Neural progenitor cell (in vitro differentiated cells): Measurements from ENCODE around the gene WDR20. TPM values are rescaled to one million over a fixed set of nuclear protein-coding genes. Genes with fewer than 3 reads are reported as not detected.

Source experiments
- DNase-seq: peaks from one replicate; pipeline ENCODE4 v3.0.0-alpha.2; 2016; ENCODE audit warnings: low spot score
- H2AFZ ChIP-seq: fragments of 200-600 bp; sonication (generic); replicated peaks from 2 replicates; pipeline ENCODE4 v1.6.1; 2016; ENCODE audit warnings: antibody characterized with exemption
- H3F3A ChIP-seq: fragments of 200-600 bp; sonication (generic); 2 replicates; pipeline ENCODE4 v1.6.1; 2016; ENCODE audit warnings: antibody characterized with exemption, low read depth
- H3K27ac ChIP-seq: fragments of 200-600 bp; sonication (generic); 2 replicates; pipeline ENCODE4 v1.5.1; 2016; ENCODE audit warnings: mild to moderate bottlenecking
- H3K27me3 ChIP-seq: fragments of 200-600 bp; sonication (generic); 2 replicates; pipeline ENCODE4 v1.6.1; 2016; ENCODE audit warnings: mild to moderate bottlenecking, moderate library complexity
- H3K36me3 ChIP-seq: fragments of 200-600 bp; sonication (generic); 2 replicates; pipeline ENCODE4 v1.5.1; 2016
- H3K4me1 ChIP-seq: fragments of 200-600 bp; sonication (generic); 2 replicates; pipeline ENCODE4 v1.6.1; 2016; ENCODE audit warnings: mixed run types
- H3K4me2 ChIP-seq: fragments of 200-600 bp; sonication (generic); 2 replicates; pipeline ENCODE4 v1.6.1; 2016
- H3K4me3 ChIP-seq: fragments of 200-600 bp; sonication (generic); 2 replicates; pipeline ENCODE4 v1.5.1; 2016
- H3K79me2 ChIP-seq: fragments of 200-600 bp; sonication (generic); 2 replicates; pipeline ENCODE4 v1.6.1; 2016; ENCODE audit warnings: low read depth
- H3K9ac ChIP-seq: fragments of 200-600 bp; sonication (generic); 2 replicates; pipeline ENCODE4 v1.6.1; 2016
- H3K9me3 ChIP-seq: fragments of 200-600 bp; sonication (generic); 2 replicates; pipeline ENCODE4 v1.5.1; 2016; ENCODE audit warnings: low read depth
- H4K20me1 ChIP-seq: fragments of 200-600 bp; sonication (generic); 2 replicates; pipeline ENCODE4 v1.6.1; 2016; ENCODE audit warnings: low read depth
- H3K27ac Mint-ChIP-seq: 3 replicates; pipeline ENCODE4 v1.8.0; 2021; ENCODE audit warnings: mixed read lengths
- H3K27me3 Mint-ChIP-seq: 2 replicates; pipeline ENCODE4 v1.8.0; 2022; ENCODE audit warnings: low read depth, mild to moderate bottlenecking, inconsistent platforms, moderate library complexity, mixed read lengths; ENCODE audit not compliant: insufficient read depth
- H3K36me3 Mint-ChIP-seq: 3 replicates; pipeline ENCODE4 v1.8.0; 2021; ENCODE audit warnings: mixed read lengths
- H3K4me1 Mint-ChIP-seq: 3 replicates; pipeline ENCODE4 v1.8.0; 2021; ENCODE audit warnings: mixed read lengths
- H3K4me3 Mint-ChIP-seq: 3 replicates; pipeline ENCODE4 v1.8.0; 2021; ENCODE audit warnings: mild to moderate bottlenecking, moderate library complexity, mixed read lengths
- H3K9me3 Mint-ChIP-seq: 3 replicates; pipeline ENCODE4 v1.8.0; 2020; ENCODE audit warnings: mixed read lengths
- CTCF ChIP-seq: fragments of 200-600 bp; sonication (generic); IDR thresholded peaks from 2 replicates; pipeline ENCODE4 v1.5.1; 2017; ENCODE audit warnings: antibody characterized with exemption, mild to moderate bottlenecking
- EZH2 ChIP-seq: fragments of 200-600 bp; sonication (generic); IDR thresholded peaks from 2 replicates; pipeline ENCODE4 v1.6.1; 2017; ENCODE audit warnings: antibody characterized with exemption, mild to moderate bottlenecking, moderate library complexity
- EZH2phosphoT487 ChIP-seq: fragments of 200-600 bp; sonication (generic); IDR thresholded peaks from 2 replicates; pipeline ENCODE4 v1.6.1; 2017; ENCODE audit warnings: antibody characterized with exemption
- total RNA-seq: library from RNA; depleted of rRNA; stranded (reverse); fragments of >200 nt; gene quantifications from 2 replicates; pipeline ENCODE4 v1.2.3, GENCODE V29; 2015; ENCODE audit warnings: low replicate concordance

WDR20 gene
- total RNA-seq, 1 donor from 2014 or later, result 22.4 TPM

GRCh38 chr14:102194856-102195255 is 55.2 kb downstream of the WDR20 start:
- Mint-ChIP-seq H3K4me3 (no peak overlapping the region), H3K27ac (no peak overlapping the region), H3K4me1 (peaks cover 6% of the 10 kb centered on the region), H3K9me3 (no peaks in the 10 kb centered on the region), H3K27me3 (peaks cover 3% of the 10 kb centered on the region), H3K36me3 (peaks cover 17% of the 10 kb centered on the region)
- Histone ChIP-seq H3K9me3 (no peaks in the 10 kb centered on the region), H3K9ac (no peak overlapping the region), H3K27me3 (no peaks in the 10 kb centered on the region), H3K4me2 (no peak overlapping the region), H3K4me1 (peaks cover 7% of the 10 kb centered on the region), H2AFZ (no peak overlapping the region), H3K36me3 (no peaks in the 10 kb centered on the region), H3F3A (peaks cover 7% of the 10 kb centered on the region), H3K4me3 (no peak overlapping the region), H4K20me1 (peaks cover 47% of the 10 kb centered on the region), H3K79me2 (peaks cover 39% of the 10 kb centered on the region), H3K27ac (no peak overlapping the region)
- no peak for DNase-seq
- no peak for TF ChIP-seq EZH2
- no peak for TF ChIP-seq EZH2phosphoT487
- TF ChIP-seq CTCF, result no peak

- Histone ChIP-seq H4K20me1 (peaks cover 48% of the 10 kb centered on the region), H3K79me2 (peaks cover 33% of the 10 kb centered on the region), H3K36me3 (no peaks in the 10 kb centered on the region), H3K27me3 (no peaks in the 10 kb centered on the region), H2AFZ (no peak overlapping the region), H3K4me1 (peaks cover 7% of the 10 kb centered on the region), H3K9ac (no peak overlapping the region), H3K4me2 (no peak overlapping the region), H3K27ac (no peak overlapping the region), H3K9me3 (no peaks in the 10 kb centered on the region), H3K4me3 (no peak overlapping the region), H3F3A (peaks cover 7% of the 10 kb centered on the region)
- Mint-ChIP-seq H3K9me3 (no peaks in the 10 kb centered on the region), H3K36me3 (peaks cover 16% of the 10 kb centered on the region), H3K4me3 (no peak overlapping the region), H3K4me1 (peaks cover 4% of the 10 kb centered on the region), H3K27me3 (peaks cover 2% of the 10 kb centered on the region), H3K27ac (no peak overlapping the region)
- DNase-seq, result no peak
- TF ChIP-seq CTCF, result no peak
- no peak for TF ChIP-seq EZH2
Observed at GRCh38 chr14:102195446-102195845, 55.7 kb downstream of the WDR20 start.

- no peaks in the 10 kb centered on the region for H3K36me3 ChIP-seq
- no peak overlapping the region for H3K9ac ChIP-seq
- no peak overlapping the region for H3K27ac ChIP-seq
- no peak overlapping the region for H3K4me2 ChIP-seq
- no peak overlapping the region for H2AFZ ChIP-seq
- no peaks in the 10 kb centered on the region for H3K27me3 ChIP-seq
- DNase-seq, result no peak
- peaks cover 2% of the 10 kb centered on the region for H3K27me3 Mint-ChIP-seq
- TF ChIP-seq EZH2phosphoT487 (no peak), EZH2 (no peak), CTCF (no peak)
- peaks cover 5% of the 10 kb centered on the region for H3K4me1 Mint-ChIP-seq
- no peak overlapping the region for H3K27ac Mint-ChIP-seq
- no peak overlapping the region for H3K4me3 ChIP-seq
- H3K9me3 ChIP-seq, result no peaks in the 10 kb centered on the region
- peaks cover 7% of the 10 kb centered on the region for H3F3A ChIP-seq
- H3K9me3 Mint-ChIP-seq, result no peaks in the 10 kb centered on the region
- H3K36me3 Mint-ChIP-seq, result peaks cover 16% of the 10 kb centered on the region
- peaks cover 29% of the 10 kb centered on the region for H3K79me2 ChIP-seq
- peaks cover 7% of the 10 kb centered on the region for H3K4me1 ChIP-seq
- peaks cover 46% of the 10 kb centered on the region for H4K20me1 ChIP-seq
- H3K4me3 Mint-ChIP-seq, result no peak overlapping the region
Observed at GRCh38 chr14:102196039-102196901, 56.6 kb downstream of the WDR20 start.
